G401.6 (cell line): ENCODE results near the gene CYP4V2.
"Not testable (repeated sequence)": the region's sequence is repeated elsewhere in the genome, so short reads cannot be mapped to it uniquely, and the experiment has no call there.

Experiments
- FAIRE-seq: peaks from 2 replicates; lab custom pipeline; 2012; peaks lifted over from hg19 to GRCh38; lab: Jason Lieb, UNC

CYP4V2 gene

GRCh38 chr4:186234367-186234766 is 43.0 kb downstream of the CYP4V2 start:
- no peak for FAIRE-seq

DNA sequence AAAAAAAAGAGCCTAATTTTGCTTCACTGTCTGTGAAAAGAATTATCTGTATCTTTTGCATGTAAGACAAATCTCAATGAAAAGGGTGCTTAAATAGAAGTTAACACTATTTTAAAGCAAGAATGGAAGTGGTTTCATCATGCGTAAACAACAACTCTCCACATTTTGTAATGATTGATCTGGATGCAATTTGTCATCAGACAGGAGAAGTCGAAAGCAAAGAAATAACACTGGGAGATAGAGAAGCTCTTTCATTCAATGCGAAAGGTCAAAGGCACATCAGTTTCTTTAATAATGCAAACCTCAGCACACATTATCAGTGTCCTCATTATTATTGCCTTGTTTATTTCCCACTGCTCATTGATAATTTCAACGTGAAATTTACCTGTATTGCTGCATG is 44.8 kb downstream of the CYP4V2 start:
- FAIRE-seq, result no peak

GRCh38 chr4:186240452-186240847 is 49.1 kb downstream of the CYP4V2 start:
- no peak for FAIRE-seq

DNA sequence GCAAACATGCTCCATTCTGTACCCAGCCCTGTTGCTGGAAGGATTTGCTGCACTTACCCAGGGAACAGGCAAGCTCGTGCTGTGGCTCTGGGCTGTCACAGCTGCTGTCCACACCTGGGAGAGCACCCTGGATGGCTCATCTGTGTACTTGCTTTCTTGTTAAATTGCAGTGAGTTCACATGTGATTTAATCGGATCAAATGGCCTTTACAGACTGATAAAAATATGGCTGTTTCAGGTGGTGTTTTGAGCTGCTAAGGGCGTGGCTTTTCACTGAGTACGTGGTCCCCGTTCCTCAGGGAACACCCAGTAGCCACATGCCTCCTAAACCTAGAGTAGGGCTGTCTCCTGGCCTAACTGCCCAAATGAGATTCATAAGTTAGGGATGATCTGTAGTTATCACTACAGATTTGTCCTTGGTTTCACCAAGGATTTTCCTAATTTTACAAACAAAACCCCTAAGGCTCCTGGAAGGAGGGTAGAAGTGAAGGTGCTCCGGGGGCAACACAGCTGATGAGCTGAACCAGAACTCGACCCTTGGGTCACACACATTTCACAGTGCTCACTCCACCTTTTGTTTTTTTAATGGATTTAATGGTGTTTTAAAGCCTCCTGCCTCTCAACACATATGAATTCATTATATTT is 49.6 kb downstream of the CYP4V2 start:
- FAIRE-seq, result no peak

- no peak for FAIRE-seq
Measured at GRCh38 chr4:186241616-186242015, 50.2 kb downstream of the CYP4V2 start.

- FAIRE-seq, result not testable (repeated sequence)
Measured at GRCh38 chr4:186242031-186242430, 50.7 kb downstream of the CYP4V2 start.

DNA sequence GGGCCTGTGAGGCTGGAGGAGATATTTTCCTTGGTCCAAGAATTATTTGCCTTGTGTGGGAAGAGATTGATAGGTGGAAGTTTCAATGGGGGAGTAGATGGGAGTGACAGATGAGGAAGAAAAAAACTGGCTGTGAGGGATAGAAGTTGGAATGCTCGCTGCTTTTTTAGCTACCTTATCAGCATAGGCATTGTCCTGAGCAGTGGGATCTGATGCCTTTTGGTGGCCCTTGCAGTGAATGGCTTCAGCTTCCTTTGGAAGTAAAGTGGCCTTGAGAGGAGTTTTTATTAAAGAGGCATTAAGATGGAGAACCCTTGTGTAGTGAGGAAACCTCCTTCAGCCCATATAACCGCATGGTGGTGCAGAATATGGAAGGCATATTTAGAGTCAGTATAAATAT is 52.0 kb downstream of the CYP4V2 start:
- no peak for FAIRE-seq

GRCh38 chr4:186244835-186245234 is 53.5 kb downstream of the CYP4V2 start:
- no peak for FAIRE-seq

DNA sequence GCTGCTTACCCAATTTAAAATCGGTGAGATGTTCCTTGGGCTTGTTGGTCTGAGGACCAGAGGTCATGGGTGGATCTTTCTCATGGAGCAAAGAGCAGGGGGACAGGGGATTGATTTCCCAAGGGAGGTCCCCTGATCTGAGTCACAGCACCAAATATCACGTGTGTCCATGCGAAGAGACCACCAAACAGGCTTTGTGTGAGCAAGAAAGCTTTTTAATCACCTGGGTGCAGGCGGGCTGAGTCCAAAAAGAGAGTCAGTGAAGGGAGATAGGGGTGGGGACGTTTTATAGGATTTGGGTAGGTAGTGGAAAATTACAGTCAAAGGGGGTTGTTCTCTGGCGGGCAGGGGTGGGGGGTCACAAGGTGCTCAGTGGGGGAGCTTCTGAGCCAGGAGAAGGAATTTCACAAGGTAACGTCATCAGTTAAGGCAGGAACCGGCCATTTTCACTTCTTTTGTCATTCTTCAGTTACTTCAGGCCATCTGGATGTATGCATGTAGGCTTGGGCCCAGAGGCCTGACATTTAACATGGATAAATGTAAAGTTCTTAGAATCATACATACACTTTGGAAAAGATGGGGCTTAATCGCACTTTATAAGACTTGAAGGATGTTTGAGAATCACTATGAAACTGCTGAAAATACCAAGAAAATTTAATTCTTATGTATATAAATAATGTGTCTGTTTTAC is 55.8 kb downstream of the CYP4V2 start:
- not testable (repeated sequence) for FAIRE-seq

GRCh38 chr4:186248643-186249042 is 57.3 kb downstream of the CYP4V2 start:
- no peak for FAIRE-seq

DNA sequence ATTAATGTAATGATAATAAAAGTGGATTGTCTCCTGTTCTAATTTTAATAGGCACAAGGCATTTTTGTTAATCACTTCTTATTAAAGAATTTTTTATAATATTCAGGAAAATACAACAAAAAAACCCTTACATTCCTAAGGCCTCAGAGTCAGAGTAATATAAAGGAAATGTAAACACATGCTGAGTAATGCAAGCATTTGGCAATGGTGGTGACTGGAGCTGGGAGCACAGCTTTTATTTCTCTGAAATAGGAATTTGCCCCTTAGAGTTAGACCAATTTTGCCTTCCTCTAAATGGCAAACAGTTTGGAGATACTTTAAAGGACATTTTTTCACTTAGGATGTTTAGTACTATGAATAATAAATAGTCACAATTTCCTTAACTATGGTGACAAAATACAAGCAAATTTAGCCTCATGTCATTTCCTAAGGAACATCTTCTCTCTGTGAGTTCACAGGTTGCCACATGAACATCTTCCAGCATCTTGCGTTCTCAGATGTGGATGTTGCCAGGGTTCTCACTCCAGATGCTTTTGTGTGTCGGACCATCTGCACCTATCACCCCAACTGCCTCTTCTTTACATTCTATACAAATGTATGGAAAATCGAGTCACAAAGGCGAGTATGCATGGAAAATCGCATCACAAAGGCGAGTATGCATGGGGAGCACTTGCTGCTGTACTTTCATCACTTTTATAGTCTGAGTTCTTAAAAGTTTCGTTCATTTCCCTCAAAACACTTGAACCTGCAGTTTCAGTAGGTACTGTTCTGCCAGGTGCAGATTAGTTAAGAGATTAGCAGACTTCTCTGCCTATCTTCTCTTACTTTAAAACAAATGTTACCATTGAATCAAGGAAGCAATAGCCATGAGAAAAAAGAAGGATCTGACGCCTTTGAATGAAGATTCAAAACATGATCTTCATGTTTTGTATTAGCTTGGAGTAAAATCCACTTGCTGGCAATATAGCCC is 58.7 kb downstream of the CYP4V2 start:
- no peak for FAIRE-seq

DNA sequence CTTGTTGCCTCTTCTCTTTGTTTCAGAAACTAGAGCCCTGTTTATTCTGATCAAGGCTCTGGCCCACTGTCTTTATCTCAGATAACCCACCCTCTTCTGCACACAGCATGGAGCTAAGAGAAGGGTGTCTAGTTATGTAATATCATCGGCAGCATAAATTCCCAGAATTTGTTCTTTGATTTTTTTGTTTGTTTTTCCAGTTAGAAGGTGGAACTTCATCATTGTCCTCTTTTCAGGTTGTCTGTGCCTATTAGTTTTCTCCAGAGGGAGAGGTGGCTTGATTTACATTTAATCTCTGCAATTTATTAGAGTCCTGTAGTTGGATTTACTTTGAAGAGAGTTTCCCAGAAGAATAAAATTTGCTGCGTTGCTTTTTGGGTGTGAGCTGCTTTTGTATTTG is 59.4 kb downstream of the CYP4V2 start:
- no peak for FAIRE-seq

GRCh38 chr4:186255122-186255521 is 63.8 kb downstream of the CYP4V2 start:
- no peak for FAIRE-seq

GRCh38 chr4:186258216-186258811 is 66.9 kb downstream of the CYP4V2 start:
- FAIRE-seq, result no peak

DNA sequence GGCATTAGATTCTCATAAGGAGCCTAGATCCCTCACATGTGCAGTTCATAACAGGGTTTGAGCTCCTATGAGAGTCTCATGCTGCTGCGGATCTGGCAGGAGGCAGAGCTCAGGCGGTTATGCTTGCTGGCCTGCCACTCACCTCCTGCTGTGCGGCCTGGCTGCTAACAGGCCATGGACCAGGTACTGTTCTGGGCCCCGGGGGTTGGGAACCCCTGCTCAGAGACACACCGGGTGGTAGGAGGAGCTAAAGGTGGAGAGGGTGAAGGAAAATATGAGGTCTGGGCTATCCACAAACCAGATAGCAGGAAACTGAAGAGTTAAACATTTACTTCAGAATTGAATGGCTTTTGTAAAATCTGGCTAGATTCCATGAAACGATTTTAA is 68.7 kb downstream of the CYP4V2 start:
- FAIRE-seq, result no peak
